NCI-H524 (cell line): ENCODE results near the gene TNNT3.

Experiments used
- DNase-seq, 2 experiments: peaks; one replicate each; lab custom pipeline; 2025; lab: John Stamatoyannopoulos, UW

TNNT3 gene

GRCh38 chr11:1923201-1923956 lies 3.9 kb downstream of the TNNT3 start:
- no peak for DNase-seq

- no peak for DNase-seq
These were observed 4.7 kb downstream of the TNNT3 start for GRCh38 chr11:1924181-1924580.

DNA sequence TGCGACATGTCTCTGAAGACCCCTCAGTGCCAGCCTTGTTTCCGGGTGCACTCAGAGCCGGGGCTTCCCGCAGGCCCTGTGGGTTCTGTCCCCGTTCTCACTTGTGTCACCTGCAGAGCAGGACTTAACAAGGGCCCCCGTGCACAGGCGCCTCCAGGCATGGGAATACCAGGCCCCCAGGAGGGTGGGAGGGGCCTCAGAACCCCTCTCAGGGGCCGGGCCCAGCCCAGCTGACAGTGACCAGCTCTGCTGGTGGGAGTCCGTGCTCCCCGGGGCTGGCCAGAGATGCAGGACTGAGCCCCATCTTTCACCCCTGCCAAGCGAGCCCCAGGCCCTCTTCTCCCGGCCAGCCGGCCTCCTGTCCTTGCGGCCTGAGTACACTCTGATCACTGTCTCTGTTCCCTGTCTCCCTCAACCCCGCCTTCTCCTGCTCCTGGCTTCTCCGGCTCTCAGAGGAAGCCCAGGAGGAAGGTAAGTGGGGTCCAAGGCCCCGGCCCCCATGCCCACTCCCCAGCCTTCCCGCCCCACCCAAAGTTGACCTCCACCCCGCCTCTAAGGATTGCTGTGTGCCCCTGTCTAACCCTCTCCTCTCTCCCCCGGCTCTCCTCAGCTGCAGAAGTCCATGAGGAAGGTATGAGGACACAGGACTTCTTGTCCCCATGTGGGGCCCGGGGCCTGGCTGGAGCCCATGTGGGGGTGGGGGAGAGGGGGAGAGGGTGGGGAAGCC lies 5.3 kb downstream of the TNNT3 start:
- no peak for DNase-seq

DNA sequence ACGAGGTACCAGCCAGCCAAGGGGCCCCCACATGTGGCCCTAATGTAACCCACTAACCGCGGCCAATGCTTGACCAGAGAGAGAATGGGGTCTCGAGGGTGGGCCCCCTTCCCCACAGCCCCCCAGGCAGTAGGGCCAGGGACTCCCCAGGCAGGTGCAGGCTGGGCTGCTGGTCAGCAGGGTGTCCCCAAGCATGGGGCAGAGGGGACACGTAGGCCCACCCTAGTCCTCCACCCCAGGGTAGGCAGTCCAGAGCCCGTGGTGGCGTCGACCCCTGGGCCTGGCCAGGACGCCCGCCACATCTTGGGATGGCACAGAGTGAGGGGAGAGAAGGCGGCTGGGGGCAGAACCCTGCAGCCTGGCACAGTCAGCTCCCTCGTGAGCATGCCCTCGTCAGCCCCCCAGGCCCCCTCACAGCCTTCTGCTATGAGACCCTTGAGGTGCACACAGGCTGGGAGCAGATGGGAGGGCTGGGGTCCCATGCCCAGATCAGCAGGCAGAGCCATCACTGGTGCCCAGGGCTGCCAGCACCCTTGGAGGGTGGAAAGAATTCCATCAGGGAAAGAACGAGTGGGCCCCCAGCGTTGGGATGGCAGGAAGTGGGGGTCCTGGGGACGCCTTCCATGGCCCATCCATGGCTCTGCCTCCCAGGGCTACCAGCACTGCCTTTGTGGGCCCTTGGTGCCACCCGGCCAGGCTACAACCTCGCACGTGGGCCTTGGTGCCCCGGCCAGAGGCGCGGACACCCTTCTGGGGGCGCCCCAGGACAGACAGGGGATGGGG lies 6.1 kb downstream of the TNNT3 start:
- no peak for DNase-seq

DNA sequence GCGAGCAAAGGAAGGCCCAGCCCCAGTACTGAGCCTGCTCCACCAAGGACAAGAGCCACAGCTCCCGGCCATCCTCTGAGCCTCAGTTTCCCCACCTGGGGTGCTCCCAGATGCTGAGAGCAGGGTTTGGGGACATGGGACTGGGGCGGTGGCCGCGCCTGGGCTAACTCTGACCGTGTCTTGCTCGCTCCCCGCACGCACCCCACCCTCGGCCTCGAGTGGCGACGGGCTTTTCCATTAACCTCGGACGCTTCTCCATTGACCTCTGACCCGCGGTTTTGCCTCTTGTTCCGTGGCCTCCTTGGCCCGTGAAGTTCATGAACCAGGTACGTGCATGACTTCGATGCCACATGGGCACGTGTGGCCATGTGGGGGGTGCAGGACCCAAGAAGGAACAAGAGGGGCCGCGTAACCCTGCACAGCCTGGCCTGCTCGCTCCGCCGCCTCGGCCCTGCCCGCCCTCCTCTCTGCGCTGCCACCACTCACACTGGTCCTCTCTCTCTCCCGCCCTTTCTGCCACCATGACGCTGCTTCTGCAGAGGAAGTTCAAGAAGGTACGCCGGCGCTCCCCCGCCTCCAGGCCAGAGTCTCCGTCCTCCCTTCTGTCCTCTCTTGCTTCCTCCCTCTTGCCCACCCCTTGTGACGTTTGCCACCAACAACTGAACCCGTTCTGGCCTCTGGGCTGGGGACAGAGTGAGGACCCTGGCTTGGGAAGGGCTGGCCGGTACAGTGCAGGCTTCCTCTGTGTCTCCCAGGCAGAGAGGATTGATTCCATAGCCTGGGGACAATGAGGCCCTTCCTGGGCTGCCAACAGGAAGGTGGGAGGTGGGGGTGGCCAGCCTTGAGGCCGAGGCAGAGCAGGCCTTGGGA lies 6.9 kb downstream of the TNNT3 start:
- no peak for DNase-seq

- no peak for DNase-seq
These were observed 7.7 kb downstream of the TNNT3 start for GRCh38 chr11:1927026-1927847.

- no peak for DNase-seq
These were observed 8.5 kb downstream of the TNNT3 start for GRCh38 chr11:1927848-1928469.

DNA sequence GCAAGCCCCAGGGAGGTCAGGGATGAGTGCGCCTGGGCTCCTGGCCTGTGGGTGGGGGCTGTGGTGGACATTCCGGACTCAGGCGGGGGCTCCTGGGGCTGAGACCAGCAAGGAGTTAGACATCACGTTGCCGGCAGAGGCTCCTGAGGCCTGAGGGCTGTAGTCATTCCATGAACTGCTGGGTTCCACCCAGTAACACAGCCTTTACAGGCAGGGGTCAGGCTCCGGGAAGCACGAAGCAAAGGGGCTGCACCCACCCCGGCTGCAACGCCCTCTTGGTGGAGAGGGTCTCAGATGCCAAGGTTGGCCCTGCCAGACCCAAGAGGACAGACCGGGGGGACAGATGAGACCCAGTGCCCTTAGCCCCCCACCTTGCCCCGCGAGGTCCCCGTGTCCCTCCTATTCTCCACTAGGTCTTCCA lies 9.0 kb downstream of the TNNT3 start:
- DNase-seq, result no peak

DNA sequence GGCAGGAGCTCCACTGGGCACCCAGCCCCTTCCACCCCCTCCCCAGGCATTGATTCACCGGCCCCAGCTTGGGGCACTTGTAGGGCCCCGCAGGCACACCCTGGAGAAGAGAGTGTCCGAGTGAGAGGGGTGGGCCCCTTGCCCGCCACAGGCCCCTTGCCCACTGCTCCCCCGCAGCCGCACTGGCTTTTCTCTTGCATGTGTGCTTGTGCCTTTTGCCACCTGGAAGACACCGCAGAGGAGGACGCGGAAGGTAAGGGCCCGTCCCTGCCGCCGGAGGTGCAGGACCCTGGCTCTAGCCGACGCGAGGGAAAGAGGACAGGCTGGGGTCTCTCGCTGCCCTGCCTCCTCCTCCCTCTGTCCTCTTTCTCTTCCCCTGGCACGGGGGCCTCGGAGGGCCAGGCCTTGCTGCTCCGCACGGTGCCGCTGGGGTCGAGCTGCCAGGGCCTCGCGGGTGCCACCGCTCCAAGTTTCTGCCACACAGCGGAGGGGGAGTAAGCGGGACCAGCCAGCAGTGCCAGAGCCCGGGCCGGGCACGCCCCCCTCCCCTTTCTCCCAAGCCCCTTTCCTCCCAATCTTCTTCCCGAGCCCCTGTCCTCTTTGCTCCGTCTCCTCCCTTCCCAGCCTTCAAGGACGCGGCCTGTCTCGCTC lies 9.5 kb downstream of the TNNT3 start:
- DNase-seq, result no peak

DNA sequence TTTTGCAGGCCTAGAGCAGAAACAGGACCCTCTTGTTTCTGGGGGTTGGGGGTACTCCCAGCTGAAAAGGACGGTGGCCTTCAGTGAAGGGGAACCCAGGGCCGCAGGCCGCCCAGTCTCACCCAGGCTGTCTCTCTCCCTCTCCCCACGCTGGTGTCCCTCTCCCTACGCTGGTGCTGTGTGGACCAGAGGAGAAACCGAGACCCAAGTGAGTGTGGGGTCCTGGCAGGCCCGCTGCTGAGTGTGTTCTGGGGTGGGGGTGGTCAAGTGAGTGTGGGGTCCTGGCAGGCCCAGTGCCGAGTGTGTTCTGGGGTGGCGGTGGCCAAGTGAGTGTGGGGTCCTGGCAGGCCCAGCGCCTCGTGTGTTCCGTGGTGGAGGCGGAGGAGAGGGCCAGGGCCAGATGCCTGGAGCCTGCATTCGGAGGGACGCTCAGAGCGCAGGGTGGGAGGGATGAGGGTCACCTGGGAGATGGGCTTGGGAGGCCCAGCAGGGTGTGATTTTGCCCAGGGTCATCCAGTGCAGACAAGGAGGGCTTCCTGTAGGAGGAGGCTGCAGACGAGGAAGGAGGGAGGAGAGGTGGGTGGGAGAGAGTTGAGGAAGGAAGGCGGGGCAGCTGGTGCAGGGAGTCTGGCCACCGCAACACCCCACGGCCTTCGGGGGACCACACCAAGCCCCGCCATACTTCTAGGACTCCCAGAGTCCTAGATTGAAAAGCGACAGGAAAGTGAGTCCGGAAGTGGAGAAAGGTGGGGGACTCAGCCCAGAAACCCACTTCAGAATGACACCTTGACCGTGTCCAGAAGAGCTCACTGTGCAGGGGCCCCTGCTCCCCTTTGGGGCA lies 10.3 kb downstream of the TNNT3 start:
- no peak for DNase-seq

- DNase-seq, result no peak
These were observed 10.9 kb downstream of the TNNT3 start for GRCh38 chr11:1930462-1930830.

- DNase-seq, result no peak
These were observed 12.0 kb downstream of the TNNT3 start for GRCh38 chr11:1931341-1932104.

DNA sequence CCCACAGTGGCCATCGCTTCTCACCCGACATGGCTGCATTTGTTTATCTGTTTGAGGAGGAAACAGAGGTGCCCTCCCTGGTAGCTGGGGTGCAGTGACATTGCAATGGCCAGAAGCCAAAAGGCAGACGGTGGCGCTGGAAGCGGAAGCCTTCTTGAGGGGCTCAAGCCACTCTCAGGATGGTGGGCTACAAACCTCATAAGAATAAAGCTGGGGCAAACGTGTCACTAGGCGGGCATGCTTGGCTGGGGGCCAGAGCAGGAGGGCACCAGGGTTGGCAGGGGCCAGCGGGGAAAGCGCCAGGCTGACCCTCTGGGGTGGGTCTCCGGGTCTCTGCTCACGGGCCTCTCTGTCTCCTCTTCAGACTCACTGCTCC lies 12.6 kb downstream of the TNNT3 start:
- DNase-seq, result no peak

- DNase-seq, result no peak
These were observed 13.2 kb downstream of the TNNT3 start for GRCh38 chr11:1932681-1933080.

GRCh38 chr11:1933416-1934334 lies 14.2 kb downstream of the TNNT3 start:
- DNase-seq, result no peak

DNA sequence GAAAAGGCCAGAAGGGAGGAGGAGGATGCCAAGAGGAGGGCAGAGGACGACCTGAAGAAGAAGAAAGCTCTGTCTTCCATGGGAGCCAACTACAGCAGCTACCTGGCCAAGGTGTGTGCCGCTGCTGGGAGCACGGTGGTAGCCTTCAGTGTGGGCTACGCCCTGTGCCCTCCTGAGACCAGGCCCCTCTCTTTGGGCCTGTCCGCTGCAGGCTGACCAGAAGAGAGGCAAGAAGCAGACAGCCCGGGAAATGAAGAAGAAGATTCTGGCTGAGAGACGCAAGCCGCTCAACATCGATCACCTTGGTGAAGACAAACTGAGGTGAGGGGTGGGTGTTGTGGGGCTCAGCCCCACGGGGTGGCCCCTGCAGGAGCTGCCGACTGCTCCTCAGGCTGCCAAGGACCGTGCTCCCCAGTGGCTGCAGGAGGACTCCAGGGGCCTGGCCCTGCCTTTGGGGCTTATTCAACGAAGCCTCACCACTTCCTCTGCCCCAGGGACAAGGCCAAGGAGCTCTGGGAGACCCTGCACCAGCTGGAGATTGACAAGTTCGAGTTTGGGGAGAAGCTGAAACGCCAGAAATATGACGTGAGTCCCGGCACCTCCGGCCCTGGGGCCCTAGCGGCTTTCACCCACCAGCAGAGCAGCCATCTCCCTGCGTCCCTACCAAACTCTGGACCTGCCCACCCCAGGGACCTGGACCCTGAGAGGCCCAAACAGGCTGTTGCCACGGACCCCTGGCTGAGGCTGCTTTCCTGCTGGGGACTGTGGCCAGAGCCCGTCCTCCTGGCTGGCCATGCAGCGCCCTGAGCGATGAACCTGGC lies 15.0 kb downstream of the TNNT3 start:
- DNase-seq, result no peak
